HepG2 (cell line): ENCODE measurements around the gene S100A8. TPM values are rescaled to one million over a fixed set of nuclear protein-coding genes. Genes with fewer than 3 reads are reported as not detected.

ENCODE experiments used
- ATM ChIP-seq: fragments of 450-650 bp; IDR thresholded peaks from 2 replicates; pipeline ENCODE4 v1.7.1; 2017; ENCODE audit warnings: mild to moderate bottlenecking, borderline replicate concordance
- HCFC1 ChIP-seq: fragments of 150-350 bp; IDR thresholded peaks from 2 replicates; pipeline ENCODE4 v1.6.1; 2014; ENCODE audit warnings: low read depth, low read length
- HNRNPH1 ChIP-seq: fragments of 200-400 bp; formaldehyde crosslinking; optimal IDR thresholded peaks from 2 replicates; pipeline ENCODE3; 2017; ENCODE audit warnings: mild to moderate bottlenecking, low read depth, low read length
- MBNL3 ChIP-seq: fragments of 250-450 bp; sonication (Bioruptor Pico); conservative IDR thresholded peaks from 2 replicates; pipeline ENCODE4 v1.8.0; 2022; ENCODE audit warnings: mild to moderate bottlenecking, inconsistent platforms
- MED1 ChIP-seq: sonication (generic); formaldehyde crosslinking; IDR thresholded peaks from 2 replicates; pipeline ENCODE4 v1.4.0; 2020; ENCODE audit warnings: missing genetic modification reagents
- NFIC ChIP-seq: IDR thresholded peaks from 2 replicates; pipeline ENCODE4 v1.6.1; 2012; ENCODE audit warnings: mild to moderate bottlenecking, low read length, inconsistent platforms
- TGIF2 ChIP-seq: IDR thresholded peaks from 2 replicates; pipeline ENCODE4 v1.6.1; 2016; ENCODE audit warnings: control low read depth, missing compliant biosample characterization
- TRIM24 ChIP-seq: sonication (generic); formaldehyde crosslinking; IDR thresholded peaks from 2 replicates; pipeline ENCODE4 v1.8.0; 2022; ENCODE audit warnings: mild to moderate bottlenecking, missing genetic modification reagents
- TSC22D2 ChIP-seq: sonication (generic); formaldehyde crosslinking; IDR thresholded peaks from 2 replicates; pipeline ENCODE4 v1.5.1; 2020; ENCODE audit warnings: missing genetic modification reagents, mild to moderate bottlenecking, borderline replicate concordance
- ZNF263 ChIP-seq: sonication (generic); formaldehyde crosslinking; IDR thresholded peaks from 2 replicates; pipeline ENCODE4 v1.4.0; 2020; ENCODE audit warnings: missing genetic modification reagents
- ZNF619 ChIP-seq: sonication (generic); formaldehyde crosslinking; IDR thresholded peaks from 2 replicates; pipeline ENCODE4 v1.4.0; 2020; ENCODE audit warnings: mild to moderate bottlenecking, missing genetic modification reagents
- ZSCAN12 ChIP-seq: sonication (generic); formaldehyde crosslinking; IDR thresholded peaks from 2 replicates; pipeline ENCODE4 v1.9.0; 2021; ENCODE audit warnings: mild to moderate bottlenecking, missing genetic modification reagents
- polyA plus RNA-seq, 8 experiments: library from polyadenylated mRNA; depleted of rRNA in 3 of 8; stranded (reverse) in 7 of 8; unstranded in 1 of 8; fragments of >200 nt; fragmentation: Illumina TruSeq in 4 of 8; extraction: Trizol in 4 of 8; gene quantifications; 2 replicates each; pipeline versions ENCODE4 v1.2.1 to v1.2.3, GENCODE V29; 2011 to 2016; ENCODE audit warnings: low read depth in 4 of 8, missing spikeins in 1 of 8, mixed read lengths in 1 of 8; ENCODE audit not compliant: insufficient read depth in 1 of 8
- total RNA-seq, 5 experiments: library from RNA; depleted of rRNA; stranded (reverse); fragments of >200 nt; fragmentation: Illumina TruSeq; extraction: Trizol; gene quantifications; 2 replicates each; pipeline ENCODE4 v1.2.3, GENCODE V29; 2016; ENCODE audit warnings: low read depth in 1 of 5
- TF ChIP-seq, protein P1 (sequence below), 2 experiments: sonication (generic) in 1 of 2; formaldehyde crosslinking in 1 of 2; IDR thresholded peaks; 2 replicates each; pipeline versions ENCODE4 v1.6.1 to v1.9.0; 2014 to 2022; ENCODE audit warnings: antibody characterized with exemption in 1 of 2, borderline replicate concordance in 1 of 2, inconsistent platforms in 1 of 2, low read depth in 1 of 2, missing genetic modification reagents in 1 of 2
- TF ChIP-seq, protein P2 (sequence below), 2 experiments: IDR thresholded peaks; 2 replicates each; pipeline ENCODE4 v1.6.1; 2011 to 2012; ENCODE audit warnings: low read length in 2 of 2, borderline replicate concordance in 1 of 2, low read depth in 1 of 2, mild to moderate bottlenecking in 1 of 2, moderate library complexity in 1 of 2
- TF ChIP-seq, protein P3 (sequence below): sonication (generic); formaldehyde crosslinking; IDR thresholded peaks from 2 replicates; pipeline ENCODE4 v1.5.1; 2020; ENCODE audit warnings: mild to moderate bottlenecking, missing genetic modification reagents, moderate library complexity

The S100A8 gene
- total and polyA plus RNA-seq, 2 of the 13 experiments (the other 11 are each of a cell fraction or from before 2014, with no cell fraction given), result not detected

DNA sequence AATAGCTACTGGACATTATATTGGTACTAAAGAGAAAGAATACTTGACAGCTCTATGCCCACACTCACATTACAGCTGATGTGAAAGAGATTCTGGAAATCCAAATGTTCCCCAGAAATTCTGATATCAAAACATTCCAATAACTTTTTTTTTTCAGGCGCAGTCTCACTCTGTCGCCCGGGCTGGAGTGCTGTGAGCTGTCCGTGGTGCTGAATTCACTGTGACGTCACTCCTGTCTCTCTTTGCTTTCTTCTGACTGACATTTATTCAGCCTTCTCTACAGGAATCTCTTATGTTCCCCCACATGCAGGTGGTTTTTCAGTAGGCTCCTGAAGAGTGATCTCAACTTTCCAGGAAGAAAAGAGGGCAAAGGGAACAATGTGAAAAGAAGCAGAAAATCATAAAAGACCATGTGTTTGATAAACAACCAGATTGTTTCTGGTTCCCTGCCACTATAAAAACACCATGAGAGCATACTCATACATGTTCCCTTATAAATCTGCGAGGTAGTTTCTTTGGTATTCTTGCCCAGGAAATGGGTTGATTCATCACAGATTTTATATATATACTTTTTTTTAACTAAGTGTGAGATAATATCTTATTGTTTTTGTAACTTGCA lies 31.7 kb upstream of the S100A8 start (continued):
- TF ChIP-seq, protein P1, sequence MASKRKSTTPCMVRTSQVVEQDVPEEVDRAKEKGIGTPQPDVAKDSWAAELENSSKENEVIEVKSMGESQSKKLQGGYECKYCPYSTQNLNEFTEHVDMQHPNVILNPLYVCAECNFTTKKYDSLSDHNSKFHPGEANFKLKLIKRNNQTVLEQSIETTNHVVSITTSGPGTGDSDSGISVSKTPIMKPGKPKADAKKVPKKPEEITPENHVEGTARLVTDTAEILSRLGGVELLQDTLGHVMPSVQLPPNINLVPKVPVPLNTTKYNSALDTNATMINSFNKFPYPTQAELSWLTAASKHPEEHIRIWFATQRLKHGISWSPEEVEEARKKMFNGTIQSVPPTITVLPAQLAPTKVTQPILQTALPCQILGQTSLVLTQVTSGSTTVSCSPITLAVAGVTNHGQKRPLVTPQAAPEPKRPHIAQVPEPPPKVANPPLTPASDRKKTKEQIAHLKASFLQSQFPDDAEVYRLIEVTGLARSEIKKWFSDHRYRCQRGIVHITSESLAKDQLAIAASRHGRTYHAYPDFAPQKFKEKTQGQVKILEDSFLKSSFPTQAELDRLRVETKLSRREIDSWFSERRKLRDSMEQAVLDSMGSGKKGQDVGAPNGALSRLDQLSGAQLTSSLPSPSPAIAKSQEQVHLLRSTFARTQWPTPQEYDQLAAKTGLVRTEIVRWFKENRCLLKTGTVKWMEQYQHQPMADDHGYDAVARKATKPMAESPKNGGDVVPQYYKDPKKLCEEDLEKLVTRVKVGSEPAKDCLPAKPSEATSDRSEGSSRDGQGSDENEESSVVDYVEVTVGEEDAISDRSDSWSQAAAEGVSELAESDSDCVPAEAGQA (IDR thresholded peaks at IDR 0.05; ENCODE audit: low read depth), result no peak
- TF ChIP-seq, protein P1 (CRISPR knock-in tag; IDR thresholded peaks at IDR 0.05; ENCODE audit: borderline replicate concordance), result no peak
- TF ChIP-seq TRIM24 (CRISPR knock-in tag), result no peak
- 0 out of 2 replicates have a peak, but pooled peaks have one; percentile 23 for TF ChIP-seq ZNF263 (CRISPR knock-in tag)
- no peak for TF ChIP-seq HCFC1
- TF ChIP-seq, protein P2, sequence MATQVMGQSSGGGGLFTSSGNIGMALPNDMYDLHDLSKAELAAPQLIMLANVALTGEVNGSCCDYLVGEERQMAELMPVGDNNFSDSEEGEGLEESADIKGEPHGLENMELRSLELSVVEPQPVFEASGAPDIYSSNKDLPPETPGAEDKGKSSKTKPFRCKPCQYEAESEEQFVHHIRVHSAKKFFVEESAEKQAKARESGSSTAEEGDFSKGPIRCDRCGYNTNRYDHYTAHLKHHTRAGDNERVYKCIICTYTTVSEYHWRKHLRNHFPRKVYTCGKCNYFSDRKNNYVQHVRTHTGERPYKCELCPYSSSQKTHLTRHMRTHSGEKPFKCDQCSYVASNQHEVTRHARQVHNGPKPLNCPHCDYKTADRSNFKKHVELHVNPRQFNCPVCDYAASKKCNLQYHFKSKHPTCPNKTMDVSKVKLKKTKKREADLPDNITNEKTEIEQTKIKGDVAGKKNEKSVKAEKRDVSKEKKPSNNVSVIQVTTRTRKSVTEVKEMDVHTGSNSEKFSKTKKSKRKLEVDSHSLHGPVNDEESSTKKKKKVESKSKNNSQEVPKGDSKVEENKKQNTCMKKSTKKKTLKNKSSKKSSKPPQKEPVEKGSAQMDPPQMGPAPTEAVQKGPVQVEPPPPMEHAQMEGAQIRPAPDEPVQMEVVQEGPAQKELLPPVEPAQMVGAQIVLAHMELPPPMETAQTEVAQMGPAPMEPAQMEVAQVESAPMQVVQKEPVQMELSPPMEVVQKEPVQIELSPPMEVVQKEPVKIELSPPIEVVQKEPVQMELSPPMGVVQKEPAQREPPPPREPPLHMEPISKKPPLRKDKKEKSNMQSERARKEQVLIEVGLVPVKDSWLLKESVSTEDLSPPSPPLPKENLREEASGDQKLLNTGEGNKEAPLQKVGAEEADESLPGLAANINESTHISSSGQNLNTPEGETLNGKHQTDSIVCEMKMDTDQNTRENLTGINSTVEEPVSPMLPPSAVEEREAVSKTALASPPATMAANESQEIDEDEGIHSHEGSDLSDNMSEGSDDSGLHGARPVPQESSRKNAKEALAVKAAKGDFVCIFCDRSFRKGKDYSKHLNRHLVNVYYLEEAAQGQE (IDR thresholded peaks at IDR 0.05; ENCODE audit: borderline replicate concordance in 1 of 2, low read depth in 1 of 2, low read length in 2 of 2), result peak; percentile 93 to 99
- TF ChIP-seq, protein P3, sequence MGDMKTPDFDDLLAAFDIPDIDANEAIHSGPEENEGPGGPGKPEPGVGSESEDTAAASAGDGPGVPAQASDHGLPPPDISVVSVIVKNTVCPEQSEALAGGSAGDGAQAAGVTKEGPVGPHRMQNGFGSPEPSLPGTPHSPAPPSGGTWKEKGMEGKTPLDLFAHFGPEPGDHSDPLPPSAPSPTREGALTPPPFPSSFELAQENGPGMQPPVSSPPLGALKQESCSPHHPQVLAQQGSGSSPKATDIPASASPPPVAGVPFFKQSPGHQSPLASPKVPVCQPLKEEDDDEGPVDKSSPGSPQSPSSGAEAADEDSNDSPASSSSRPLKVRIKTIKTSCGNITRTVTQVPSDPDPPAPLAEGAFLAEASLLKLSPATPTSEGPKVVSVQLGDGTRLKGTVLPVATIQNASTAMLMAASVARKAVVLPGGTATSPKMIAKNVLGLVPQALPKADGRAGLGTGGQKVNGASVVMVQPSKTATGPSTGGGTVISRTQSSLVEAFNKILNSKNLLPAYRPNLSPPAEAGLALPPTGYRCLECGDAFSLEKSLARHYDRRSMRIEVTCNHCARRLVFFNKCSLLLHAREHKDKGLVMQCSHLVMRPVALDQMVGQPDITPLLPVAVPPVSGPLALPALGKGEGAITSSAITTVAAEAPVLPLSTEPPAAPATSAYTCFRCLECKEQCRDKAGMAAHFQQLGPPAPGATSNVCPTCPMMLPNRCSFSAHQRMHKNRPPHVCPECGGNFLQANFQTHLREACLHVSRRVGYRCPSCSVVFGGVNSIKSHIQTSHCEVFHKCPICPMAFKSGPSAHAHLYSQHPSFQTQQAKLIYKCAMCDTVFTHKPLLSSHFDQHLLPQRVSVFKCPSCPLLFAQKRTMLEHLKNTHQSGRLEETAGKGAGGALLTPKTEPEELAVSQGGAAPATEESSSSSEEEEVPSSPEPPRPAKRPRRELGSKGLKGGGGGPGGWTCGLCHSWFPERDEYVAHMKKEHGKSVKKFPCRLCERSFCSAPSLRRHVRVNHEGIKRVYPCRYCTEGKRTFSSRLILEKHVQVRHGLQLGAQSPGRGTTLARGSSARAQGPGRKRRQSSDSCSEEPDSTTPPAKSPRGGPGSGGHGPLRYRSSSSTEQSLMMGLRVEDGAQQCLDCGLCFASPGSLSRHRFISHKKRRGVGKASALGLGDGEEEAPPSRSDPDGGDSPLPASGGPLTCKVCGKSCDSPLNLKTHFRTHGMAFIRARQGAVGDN, result no peak
- TF ChIP-seq TSC22D2 (CRISPR knock-in tag), result peak; percentile 95
- no peak for TF ChIP-seq HNRNPH1
- no peak for TF ChIP-seq ATM
- no peak for TF ChIP-seq MBNL3 (CRISPR knock-in tag)
- 0 out of 2 replicates have a peak, but pooled peaks have one; percentile 37 for TF ChIP-seq MED1 (CRISPR knock-in tag)
- TF ChIP-seq ZSCAN12 (CRISPR knock-in tag), result 0 out of 2 replicates have a peak, but pooled peaks have one; percentile 61
- no peak for TF ChIP-seq NFIC
- TF ChIP-seq TGIF2, result peak; percentile 78
- no peak for TF ChIP-seq ZNF619 (CRISPR knock-in tag)
